ENCODE results near the gene CAMTA1.
"Not testable (repeated sequence)": the region's sequence is repeated elsewhere in the genome, so short reads cannot be mapped to it uniquely, and the experiment has no call there.

The CAMTA1 gene

DNA sequence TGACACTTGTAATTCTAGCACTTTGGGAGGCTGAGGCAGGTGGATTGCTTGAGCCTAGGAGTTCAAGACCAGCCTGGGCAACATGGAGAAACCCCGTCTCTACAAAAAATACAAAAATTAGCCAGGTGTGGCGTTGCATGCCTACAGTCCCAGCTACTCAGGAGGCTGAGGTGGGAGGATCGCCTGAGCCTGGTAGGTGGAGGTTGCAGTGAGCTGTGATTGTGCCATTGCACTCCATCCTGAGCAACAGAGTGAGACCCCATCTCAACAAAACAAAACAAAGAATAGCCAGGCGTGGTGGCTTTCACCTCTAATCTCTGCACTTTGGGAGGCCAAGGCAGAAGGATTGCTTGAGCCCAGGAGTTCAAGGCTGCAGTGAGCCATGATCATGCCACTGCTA is 922.8 kb downstream of the CAMTA1 start:
- not testable (repeated sequence) for H3K27ac ChIP-seq (ENCODE audit: low read depth, low read length, severe bottlenecking); H3K4me3 ChIP-seq (ENCODE audit: extremely low read depth, insufficient read depth, low read length, poor library complexity, severe bottlenecking); H3K4me1 ChIP-seq (ENCODE audit: control insufficient read depth, insufficient read depth, low read length, poor library complexity, severe bottlenecking); H3K9me3 ChIP-seq (ENCODE audit: control insufficient read depth, low read length)
- 79% methylated on average over 2 of the region's 4 CpGs; no CpG with 5 or more reads in 1 of the 2 experiments for WGBS, 2 experiments (ENCODE audit: insufficient coverage in 2 of 2)
- H3K36me3 ChIP-seq (ENCODE audit: control insufficient read depth, insufficient read depth, low read length) = peaks cover 20% of the 10 kb centered on the region

DNA sequence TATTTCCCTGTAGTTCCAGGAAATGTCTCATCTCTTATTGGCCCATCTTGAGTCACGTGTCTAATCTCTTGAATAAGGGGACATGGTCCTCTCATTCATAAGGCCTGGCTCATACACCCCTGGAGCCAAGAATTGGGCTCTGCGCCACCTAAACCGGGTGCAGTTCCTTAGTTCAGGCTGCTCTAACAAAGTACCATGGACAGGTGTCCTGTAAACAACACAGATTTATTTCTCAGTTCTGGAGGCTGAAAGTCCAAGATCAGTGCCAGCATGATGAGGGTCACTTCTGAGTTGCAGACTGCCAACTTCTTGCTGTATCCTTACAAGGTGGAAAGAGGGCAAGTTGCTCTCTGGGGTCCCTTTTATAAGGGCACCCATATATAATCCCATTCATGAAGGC is 925.6 kb downstream of the CAMTA1 start:
- Histone ChIP-seq H3K27ac (ENCODE audit: low read depth, low read length, severe bottlenecking) (no peak overlapping the region), H3K9me3 (ENCODE audit: control insufficient read depth, low read length) (no peaks in the 10 kb centered on the region), H3K4me1 (ENCODE audit: control insufficient read depth, insufficient read depth, low read length, poor library complexity, severe bottlenecking) (no peaks in the 10 kb centered on the region), H3K36me3 (ENCODE audit: control insufficient read depth, insufficient read depth, low read length) (peaks cover 25% of the 10 kb centered on the region), H3K4me3 (ENCODE audit: extremely low read depth, insufficient read depth, low read length, poor library complexity, severe bottlenecking) (no peak overlapping the region)
- WGBS, 2 experiments (ENCODE audit: insufficient coverage in 2 of 2) = 94 to 98% methylated on average over 3 of the region's 3 CpGs

DNA sequence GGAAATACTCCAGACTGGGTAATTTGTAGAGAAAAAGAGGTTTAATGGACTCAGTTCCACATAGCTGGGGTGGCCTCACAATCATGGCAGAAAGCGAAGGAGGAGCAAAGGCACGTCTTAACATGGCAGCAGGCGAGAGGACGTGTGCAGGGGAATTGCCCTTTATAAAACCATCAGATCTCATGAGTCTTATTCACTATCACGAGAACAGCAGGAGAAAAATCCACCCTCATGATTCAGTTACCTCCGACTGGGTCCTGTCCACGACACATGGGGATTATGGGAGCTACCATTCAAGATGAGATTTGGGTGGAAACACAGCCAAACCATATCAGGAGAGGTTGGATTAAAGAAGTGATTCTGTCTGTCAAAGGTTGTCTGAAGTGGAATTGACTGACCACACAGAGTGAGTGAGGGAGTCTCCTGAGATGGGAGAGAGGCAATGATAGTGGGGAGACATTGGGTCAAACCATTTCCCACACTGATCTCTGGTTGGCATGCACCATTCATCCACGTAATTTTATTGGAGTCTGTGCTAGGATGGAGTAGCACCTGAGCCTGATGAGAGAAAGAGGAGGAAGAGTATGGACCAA is 927.6 kb downstream of the CAMTA1 start:
- H3K36me3 ChIP-seq (ENCODE audit: control insufficient read depth, insufficient read depth, low read length) = peaks cover 25% of the 10 kb centered on the region
- H3K4me3 ChIP-seq (ENCODE audit: extremely low read depth, insufficient read depth, low read length, poor library complexity, severe bottlenecking) = no peak overlapping the region
- WGBS, 2 experiments (ENCODE audit: insufficient coverage in 2 of 2) = 80 to 87% methylated on average over 1 to 6 of the region's 8 CpGs
- no peaks in the 10 kb centered on the region for H3K4me1 ChIP-seq (ENCODE audit: control insufficient read depth, insufficient read depth, low read length, poor library complexity, severe bottlenecking)
- H3K9me3 ChIP-seq (ENCODE audit: control insufficient read depth, low read length) = no peaks in the 10 kb centered on the region
- H3K27ac ChIP-seq (ENCODE audit: low read depth, low read length, severe bottlenecking) = no peak overlapping the region

DNA sequence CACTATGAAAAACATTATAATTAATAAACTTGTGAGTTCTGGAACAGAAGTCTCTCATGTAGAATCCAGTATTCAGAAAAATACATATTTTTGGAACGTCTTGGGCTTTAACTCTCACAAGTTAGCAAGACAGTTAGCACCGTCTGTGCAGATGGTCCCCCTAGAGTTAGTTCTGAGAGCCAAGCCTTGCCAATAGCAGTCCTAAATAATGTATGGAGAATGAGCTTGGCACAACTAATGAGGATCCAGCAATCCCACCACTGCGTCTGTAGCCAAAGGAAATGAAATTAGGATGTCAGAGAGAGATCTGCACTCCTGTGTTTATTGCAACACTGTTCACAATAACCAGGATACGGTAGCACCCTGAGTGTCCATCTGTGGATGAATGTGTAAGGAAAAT is 931.3 kb downstream of the CAMTA1 start:
- H3K4me3 ChIP-seq (ENCODE audit: extremely low read depth, insufficient read depth, low read length, poor library complexity, severe bottlenecking) = no peak overlapping the region
- WGBS, 2 experiments (ENCODE audit: insufficient coverage in 2 of 2) = 95 to 98% methylated on average over 2 to 3 of the region's 4 CpGs
- no peaks in the 10 kb centered on the region for H3K4me1 ChIP-seq (ENCODE audit: control insufficient read depth, insufficient read depth, low read length, poor library complexity, severe bottlenecking)
- H3K27ac ChIP-seq (ENCODE audit: low read depth, low read length, severe bottlenecking) = no peak overlapping the region
- H3K36me3 ChIP-seq (ENCODE audit: control insufficient read depth, insufficient read depth, low read length) = peaks cover 5% of the 10 kb centered on the region
- H3K9me3 ChIP-seq (ENCODE audit: control insufficient read depth, low read length) = no peaks in the 10 kb centered on the region

DNA sequence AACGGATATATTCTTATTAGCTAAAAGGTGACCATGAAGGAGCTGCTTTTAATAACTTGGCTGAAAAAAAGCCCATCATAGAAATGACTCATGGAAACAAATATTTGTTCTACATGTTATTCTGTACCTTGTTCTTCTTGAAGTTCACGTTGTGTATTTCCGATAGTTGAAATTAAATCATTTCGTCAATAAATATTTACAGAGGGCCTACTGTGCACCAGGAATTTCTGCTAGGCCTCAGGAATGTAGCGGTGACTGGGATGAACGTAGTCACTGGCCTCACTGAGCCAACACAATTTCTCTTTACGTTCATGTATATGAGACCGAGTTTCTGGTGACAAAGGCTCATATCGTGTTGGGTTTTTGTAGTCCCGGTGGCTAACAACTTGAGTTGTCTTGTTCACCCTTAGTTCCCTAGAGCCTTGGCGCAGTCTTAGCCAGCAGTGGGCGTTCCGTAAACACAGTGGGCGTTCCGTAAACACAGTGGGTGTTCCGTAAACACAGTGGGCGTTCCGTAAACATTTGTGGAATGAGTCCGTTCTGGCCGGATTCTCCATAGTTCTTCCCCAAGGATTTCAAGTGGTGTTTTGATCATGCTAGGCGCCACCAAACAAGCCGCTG is 932.6 kb downstream of the CAMTA1 start:
- Histone ChIP-seq H3K36me3 (ENCODE audit: control insufficient read depth, insufficient read depth, low read length) (peaks cover 5% of the 10 kb centered on the region), H3K9me3 (ENCODE audit: control insufficient read depth, low read length) (no peaks in the 10 kb centered on the region), H3K27ac (ENCODE audit: low read depth, low read length, severe bottlenecking) (no peak overlapping the region), H3K4me3 (ENCODE audit: extremely low read depth, insufficient read depth, low read length, poor library complexity, severe bottlenecking) (no peak overlapping the region), H3K4me1 (ENCODE audit: control insufficient read depth, insufficient read depth, low read length, poor library complexity, severe bottlenecking) (no peaks in the 10 kb centered on the region)
- 86 to 90% methylated on average over 21 to 22 of the region's 22 CpGs for WGBS, 2 experiments (ENCODE audit: insufficient coverage in 2 of 2)

DNA sequence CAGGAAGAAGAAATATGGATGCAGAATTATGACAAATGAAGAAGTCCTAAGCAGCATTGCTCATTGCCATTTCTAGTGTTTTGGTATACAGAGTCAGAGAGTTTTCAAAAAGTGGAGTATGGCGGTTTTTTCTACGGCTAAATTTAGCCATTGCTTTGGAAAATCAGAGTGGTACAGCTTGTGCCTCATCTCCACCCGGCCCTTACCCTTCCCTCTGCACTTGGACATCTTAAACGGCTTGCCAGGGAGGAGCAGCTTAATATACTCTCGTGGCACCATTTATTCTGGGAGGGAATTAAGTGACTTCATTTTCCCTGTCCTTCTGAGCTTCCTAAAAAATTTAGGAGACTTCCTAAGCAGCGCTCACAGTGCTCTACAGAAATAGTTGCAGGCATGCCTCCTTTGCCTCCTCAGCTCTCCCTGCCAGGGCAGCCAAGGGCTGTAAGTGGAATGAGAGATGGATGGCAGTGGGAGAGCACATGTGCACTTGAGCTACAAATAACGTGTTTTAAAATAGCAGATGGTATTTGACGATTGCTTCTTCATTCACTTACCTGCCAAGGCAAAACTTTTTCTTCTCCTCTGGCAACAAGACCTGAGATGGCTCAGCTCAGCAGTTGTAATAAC is 934.3 kb downstream of the CAMTA1 start:
- H3K9me3 ChIP-seq (ENCODE audit: control insufficient read depth, low read length) = no peaks in the 10 kb centered on the region
- no peak overlapping the region for H3K27ac ChIP-seq (ENCODE audit: low read depth, low read length, severe bottlenecking)
- H3K4me3 ChIP-seq (ENCODE audit: extremely low read depth, insufficient read depth, low read length, poor library complexity, severe bottlenecking) = no peak overlapping the region
- 94 to 99% methylated on average over 7 to 8 of the region's 8 CpGs for WGBS, 2 experiments (ENCODE audit: insufficient coverage in 2 of 2)
- no peaks in the 10 kb centered on the region for H3K4me1 ChIP-seq (ENCODE audit: control insufficient read depth, insufficient read depth, low read length, poor library complexity, severe bottlenecking)
- H3K36me3 ChIP-seq (ENCODE audit: control insufficient read depth, insufficient read depth, low read length) = no peaks in the 10 kb centered on the region

DNA sequence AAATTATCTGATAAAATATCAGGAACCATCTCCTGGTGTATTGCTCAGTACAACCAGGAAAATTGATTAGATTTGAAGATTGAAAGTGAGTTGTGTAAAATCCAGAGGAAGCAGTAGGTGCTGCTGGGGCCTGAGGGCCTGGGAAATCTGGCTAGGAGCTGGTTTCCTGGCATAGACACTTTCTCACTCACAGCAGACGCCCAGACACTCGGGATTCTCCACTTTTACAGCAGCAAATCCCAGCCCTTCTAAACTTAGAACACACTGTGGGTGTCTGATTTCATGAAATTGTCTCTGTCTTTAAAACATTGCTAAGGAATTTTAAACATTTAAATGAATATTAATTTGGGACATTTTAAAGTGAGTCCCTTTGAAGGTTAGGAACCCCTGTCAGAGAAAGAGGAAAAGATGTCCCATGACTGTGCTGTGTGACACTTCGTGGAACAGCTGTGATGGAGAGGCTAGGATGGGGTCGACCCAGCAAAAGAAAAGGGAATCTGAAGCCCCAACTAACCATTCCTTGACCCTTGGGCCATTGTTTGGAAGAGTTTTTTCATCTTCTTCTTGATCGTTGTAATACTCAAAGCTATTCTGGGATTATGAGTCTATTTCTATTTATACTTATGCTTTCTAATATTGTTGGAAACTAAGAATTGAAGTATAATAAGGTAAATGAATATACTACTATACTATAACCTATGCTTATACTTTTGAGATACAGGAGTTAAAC is 936.9 kb downstream of the CAMTA1 start:
- H3K27ac ChIP-seq (ENCODE audit: low read depth, low read length, severe bottlenecking) = no peak overlapping the region
- no peak overlapping the region for H3K4me3 ChIP-seq (ENCODE audit: extremely low read depth, insufficient read depth, low read length, poor library complexity, severe bottlenecking)
- no peaks in the 10 kb centered on the region for H3K36me3 ChIP-seq (ENCODE audit: control insufficient read depth, insufficient read depth, low read length)
- no peaks in the 10 kb centered on the region for H3K9me3 ChIP-seq (ENCODE audit: control insufficient read depth, low read length)
- H3K4me1 ChIP-seq (ENCODE audit: control insufficient read depth, insufficient read depth, low read length, poor library complexity, severe bottlenecking) = no peaks in the 10 kb centered on the region
- 73 to 100% methylated on average over 2 of the region's 5 CpGs for WGBS, 2 experiments (ENCODE audit: insufficient coverage in 2 of 2)

DNA sequence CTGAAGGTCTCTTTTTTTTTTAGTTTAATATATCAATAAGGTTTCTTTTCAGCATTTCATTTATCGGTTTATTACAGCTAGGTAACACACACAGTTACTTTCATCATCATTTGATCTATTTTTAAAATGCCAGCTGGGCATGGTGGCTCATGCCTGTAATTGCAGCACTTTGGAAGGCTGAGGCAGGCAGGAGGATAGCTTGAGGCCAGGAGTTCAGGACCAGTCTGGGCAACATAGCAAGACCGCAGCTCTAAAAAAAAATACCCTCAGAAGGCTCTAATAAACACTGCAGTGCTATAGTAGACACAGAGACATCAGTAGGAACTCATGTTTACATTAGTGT is 937.4 kb downstream of the CAMTA1 start:
- Histone ChIP-seq H3K4me1 (ENCODE audit: control insufficient read depth, insufficient read depth, low read length, poor library complexity, severe bottlenecking) (no peaks in the 10 kb centered on the region), H3K36me3 (ENCODE audit: control insufficient read depth, insufficient read depth, low read length) (no peaks in the 10 kb centered on the region), H3K27ac (ENCODE audit: low read depth, low read length, severe bottlenecking) (no peak overlapping the region), H3K9me3 (ENCODE audit: control insufficient read depth, low read length) (no peaks in the 10 kb centered on the region), H3K4me3 (ENCODE audit: extremely low read depth, insufficient read depth, low read length, poor library complexity, severe bottlenecking) (no peak overlapping the region)
- no CpG with 5 or more reads among the region's 2 CpGs for WGBS, 2 experiments (ENCODE audit: insufficient coverage in 2 of 2)

DNA sequence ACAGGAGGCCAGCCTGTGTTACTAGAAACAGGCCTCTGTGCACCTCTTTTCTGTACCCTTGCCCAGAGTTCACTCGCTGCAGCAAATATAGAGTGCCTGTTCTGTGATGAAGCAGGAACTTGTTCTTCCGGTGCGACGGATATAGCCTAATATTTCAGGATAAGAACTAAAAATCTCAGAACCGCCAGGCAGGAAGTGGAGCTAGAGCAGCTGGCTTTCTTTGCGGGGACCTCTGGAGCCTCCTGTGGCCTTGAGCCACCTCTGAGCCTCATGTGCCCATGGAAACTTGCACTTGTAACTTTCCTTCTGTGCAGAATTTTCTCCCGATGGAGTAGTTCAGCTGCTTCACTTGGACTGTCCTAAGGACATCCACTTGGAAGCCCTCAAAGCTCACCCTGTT is 941.4 kb downstream of the CAMTA1 start:
- no peaks in the 10 kb centered on the region for H3K36me3 ChIP-seq (ENCODE audit: control insufficient read depth, insufficient read depth, low read length)
- H3K9me3 ChIP-seq (ENCODE audit: control insufficient read depth, low read length) = no peaks in the 10 kb centered on the region
- H3K4me3 ChIP-seq (ENCODE audit: extremely low read depth, insufficient read depth, low read length, poor library complexity, severe bottlenecking) = no peak overlapping the region
- WGBS, 2 experiments (ENCODE audit: insufficient coverage in 2 of 2) = 98 to 100% methylated on average over 6 to 7 of the region's 7 CpGs
- no peaks in the 10 kb centered on the region for H3K4me1 ChIP-seq (ENCODE audit: control insufficient read depth, insufficient read depth, low read length, poor library complexity, severe bottlenecking)
- no peak overlapping the region for H3K27ac ChIP-seq (ENCODE audit: low read depth, low read length, severe bottlenecking)

DNA sequence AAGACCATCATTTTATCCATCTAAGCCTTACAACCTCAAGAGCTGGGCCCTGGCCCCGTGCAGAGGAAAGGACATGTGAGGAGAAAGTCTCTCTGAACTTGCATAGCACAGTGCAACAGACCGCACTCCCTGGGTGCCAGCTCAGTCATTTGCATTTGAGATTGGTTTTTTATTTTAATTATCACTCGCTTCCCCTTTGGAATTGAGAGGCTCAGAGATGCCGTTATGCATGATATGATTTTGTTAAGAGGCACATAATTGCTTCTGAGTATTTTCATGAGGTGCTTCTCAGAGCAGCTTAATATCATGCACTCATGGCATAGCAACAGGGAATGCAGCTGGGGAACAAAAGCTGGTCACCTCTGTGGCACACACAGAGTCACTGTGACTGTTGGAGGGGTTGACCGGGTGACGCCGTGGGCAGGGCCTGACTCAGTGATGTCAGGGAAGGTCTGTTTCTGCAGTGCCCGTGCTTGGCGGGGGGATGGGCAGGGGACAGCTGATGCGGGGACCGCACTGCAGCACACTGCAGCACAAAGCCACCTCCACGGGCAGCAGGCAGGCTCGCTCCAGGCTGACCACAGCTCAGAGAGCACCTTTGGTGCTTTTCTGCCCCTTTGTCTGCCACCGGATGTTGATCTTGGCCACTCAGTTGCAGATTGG is 942.7 kb downstream of the CAMTA1 start:
- peak overlapping the region; percentile 36 for H3K27ac ChIP-seq (ENCODE audit: low read depth, low read length, severe bottlenecking)
- no peaks in the 10 kb centered on the region for H3K4me1 ChIP-seq (ENCODE audit: control insufficient read depth, insufficient read depth, low read length, poor library complexity, severe bottlenecking)
- 74 to 80% methylated on average over 7 to 12 of the region's 14 CpGs for WGBS, 2 experiments (ENCODE audit: insufficient coverage in 2 of 2)
- no peaks in the 10 kb centered on the region for H3K9me3 ChIP-seq (ENCODE audit: control insufficient read depth, low read length)
- no peak overlapping the region for H3K4me3 ChIP-seq (ENCODE audit: extremely low read depth, insufficient read depth, low read length, poor library complexity, severe bottlenecking)
- peaks cover 6% of the 10 kb centered on the region for H3K36me3 ChIP-seq (ENCODE audit: control insufficient read depth, insufficient read depth, low read length)
